Tibial nerve (tissue), 4 donors: ENCODE results near the gene WARS2.

Experiments
- CTCF ChIP-seq, 5 experiments: fragments of 200-600 bp in 3 of 5; fragments of 450-650 bp in 2 of 5; sonication (generic) in 3 of 5; IDR thresholded peaks; one replicate each; pipeline ENCODE4 v1.5.1; 2016 to 2019; ENCODE audit warnings: antibody characterized with exemption in 5 of 5, mild to moderate bottlenecking in 3 of 5, moderate library complexity in 2 of 5
- EP300 ChIP-seq, 2 donors: sonication (generic); formaldehyde crosslinking; IDR thresholded peaks; one replicate each; pipeline ENCODE4 v1.6.1; 2017; ENCODE audit warnings: antibody characterized with exemption in 2 of 2, mild to moderate bottlenecking in 1 of 2
- POLR2A ChIP-seq, 2 donors: fragments of 450-650 bp; IDR thresholded peaks; one replicate each; pipeline ENCODE4 v1.6.1; 2017; ENCODE audit warnings: antibody characterized with exemption in 2 of 2, mild to moderate bottlenecking in 2 of 2, moderate library complexity in 2 of 2

- TF ChIP-seq CTCF (IDR thresholded peaks at IDR 0.05): peak in 3 of 5 experiments; percentile 22 to 36 (median 28)
- TF ChIP-seq EP300 (IDR thresholded peaks at IDR 0.05): peak in 1 of 2 donors; percentile 47
- peak; percentile 11 to 42 for TF ChIP-seq POLR2A (IDR thresholded peaks at IDR 0.05)
Observed at GRCh38 chr1:118987468-118988185, 152.8 kb downstream of the WARS2 start.
